ENCODE results near the gene EEF1AKMT3. TPM values are rescaled to one million over a fixed set of nuclear protein-coding genes. Genes with fewer than 3 reads are reported as not detected.

EEF1AKMT3 gene
- polyA plus RNA-seq, 4 donors, result 0.22 to 7.1 (median 2.7) TPM

DNA sequence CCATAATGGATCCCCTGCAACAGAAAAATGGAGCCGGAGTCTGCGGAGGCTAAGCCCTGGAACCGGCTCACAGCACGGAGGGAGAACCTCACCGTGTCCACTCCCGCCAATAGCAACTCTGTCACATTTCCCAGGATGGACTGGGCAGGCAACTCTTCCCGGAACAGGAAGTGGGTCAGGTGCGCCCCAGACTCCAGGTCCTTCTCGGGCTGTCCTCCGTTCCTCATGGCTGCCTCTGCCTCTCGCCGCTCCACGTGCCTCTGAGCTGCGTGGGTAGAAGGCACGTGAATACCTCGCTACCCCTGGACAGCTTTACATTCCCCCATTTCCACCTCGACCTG, 7.8 kb upstream of the EEF1AKMT3 start:
- DNase-seq, result peak; percentile 49 to 60

DNA sequence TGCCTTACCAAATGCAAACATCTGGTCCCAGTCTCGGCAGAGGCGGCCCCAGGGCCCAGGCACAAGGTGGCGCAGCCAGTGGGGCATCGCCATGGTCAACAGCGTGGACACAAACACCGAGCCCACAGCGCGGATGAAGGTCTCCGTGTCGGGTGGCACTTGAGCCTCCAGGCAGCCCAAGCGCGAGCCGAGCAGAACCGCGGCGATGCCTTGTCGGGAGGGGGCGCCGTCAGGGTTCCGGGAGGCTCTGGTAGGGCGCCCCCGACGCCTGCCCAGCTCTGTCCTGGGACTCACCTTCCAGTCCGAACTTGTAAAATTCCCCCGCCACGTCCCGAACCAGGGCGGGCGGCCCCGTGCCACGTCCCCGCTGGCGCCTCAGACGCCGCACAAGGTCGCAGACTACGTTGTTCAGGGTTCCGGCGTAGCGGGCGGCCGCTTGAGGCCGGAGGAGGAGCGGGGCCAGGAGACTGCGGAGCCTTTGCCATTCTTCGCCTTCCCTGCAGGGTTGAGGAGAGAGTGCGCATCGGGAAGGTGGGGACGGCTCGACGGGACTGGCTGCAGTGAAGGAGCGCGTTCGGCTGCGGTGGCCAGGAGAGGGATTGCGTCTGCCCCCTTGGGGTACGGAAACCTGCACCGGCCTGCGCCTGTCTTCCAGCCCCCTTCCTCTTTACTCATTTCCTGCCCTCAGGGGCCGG, 7.3 kb upstream of the EEF1AKMT3 start:
- 1% methylated on average over 57 to 60 of the region's 60 CpGs for WGBS, 3 donors
- DNase-seq, result peak in 1 of 2 donors; percentile 66

More for the DNA sequence above, 7.8 kb upstream of the EEF1AKMT3 start:
- FAIRE-seq, result no peak
- peak overlapping the region in 2 of 3 donors; percentile 34 to 51 for H3K4me3 ChIP-seq (ENCODE audit: low read depth in 1 of 3, low read length in 3 of 3)
- 13 to 16% (median 15%) methylated on average over 17 of the region's 17 CpGs for WGBS, 3 donors
- peaks cover 2 to 28% (median 5%) of the 10 kb centered on the region in 3 donors for H3K4me1 ChIP-seq (ENCODE audit: control insufficient read depth in 3 of 3, insufficient read depth in 2 of 3, low read depth in 1 of 3, low read length in 2 of 3)
- H3K27ac ChIP-seq (ENCODE audit: low read depth in 1 of 3, low read length in 2 of 3), result no peak overlapping the region
- peaks cover 3 to 45% (median 10%) of the 10 kb centered on the region in 3 donors for H3K27me3 ChIP-seq (ENCODE audit: control insufficient read depth in 3 of 3, insufficient read depth in 3 of 3, low read length in 3 of 3)
- H3K9me3 ChIP-seq (ENCODE audit: control insufficient read depth in 2 of 2, insufficient read depth in 1 of 2, low read depth in 1 of 2, low read length in 1 of 2), result no peaks in the 10 kb centered on the region
- H3K36me3 ChIP-seq (ENCODE audit: control insufficient read depth in 3 of 3, insufficient read depth in 2 of 3, low read depth in 1 of 3, low read length in 3 of 3), result peaks cover 0 to 21% (median 0%) of the 10 kb centered on the region in 3 donors

DNA sequence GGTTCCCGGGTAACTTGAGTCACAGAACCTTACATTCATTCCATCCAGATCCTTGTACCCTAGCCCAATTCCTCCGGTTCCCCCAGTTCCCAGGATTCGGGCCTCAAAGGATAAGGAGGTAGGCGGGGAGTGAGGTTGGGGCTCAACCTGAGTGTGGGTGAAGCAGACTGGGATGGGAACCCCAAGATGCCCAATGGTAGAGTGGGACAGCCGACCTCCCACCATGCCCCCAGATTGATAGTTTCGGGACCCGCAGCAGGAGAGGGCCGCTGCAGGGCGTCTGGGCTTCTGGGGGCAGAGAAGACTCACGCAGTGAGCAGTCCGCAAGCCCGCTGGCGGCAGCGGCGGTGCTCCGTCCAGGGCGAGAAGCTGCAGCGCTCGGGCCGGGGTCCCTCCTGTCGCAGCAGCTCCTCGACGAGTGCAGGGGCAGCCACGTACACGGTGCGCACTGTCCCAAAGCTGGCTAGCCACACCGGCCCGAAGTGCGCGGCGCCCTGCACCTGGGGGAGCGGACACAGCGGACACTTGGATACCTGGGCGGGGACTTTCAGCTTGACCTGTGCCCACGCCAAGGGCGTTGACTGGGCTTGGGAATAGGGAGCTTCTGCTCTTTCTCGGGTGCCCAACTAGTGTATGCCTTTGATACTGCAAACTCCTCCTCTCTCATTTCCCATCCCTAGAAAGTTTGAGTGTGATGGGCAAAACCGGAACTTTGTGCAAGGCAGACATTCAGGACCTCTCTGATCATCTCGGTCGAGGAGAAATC, 6.5 kb upstream of the EEF1AKMT3 start:
- WGBS, 3 donors, result 1 to 4% (median 3%) methylated on average over 39 to 40 of the region's 40 CpGs
- H3K27me3 ChIP-seq (ENCODE audit: control insufficient read depth in 3 of 3, insufficient read depth in 3 of 3, low read length in 3 of 3), result peaks cover 3 to 45% (median 10%) of the 10 kb centered on the region in 3 donors
- DNase-seq, result no peak
- no peak overlapping the region for H3K27ac ChIP-seq (ENCODE audit: low read depth in 1 of 3, low read length in 2 of 3)
- peak overlapping the region in 2 of 3 donors; percentile 34 to 51 for H3K4me3 ChIP-seq (ENCODE audit: low read depth in 1 of 3, low read length in 3 of 3)
- H3K4me1 ChIP-seq (ENCODE audit: control insufficient read depth in 3 of 3, insufficient read depth in 2 of 3, low read depth in 1 of 3, low read length in 2 of 3), result peaks cover 2 to 32% (median 5%) of the 10 kb centered on the region in 3 donors
- H3K9me3 ChIP-seq (ENCODE audit: control insufficient read depth in 2 of 2, insufficient read depth in 1 of 2, low read depth in 1 of 2, low read length in 1 of 2), result no peaks in the 10 kb centered on the region
- FAIRE-seq, result no peak
- H3K36me3 ChIP-seq (ENCODE audit: control insufficient read depth in 3 of 3, insufficient read depth in 2 of 3, low read depth in 1 of 3, low read length in 3 of 3), result peaks cover 0 to 29% (median 0%) of the 10 kb centered on the region in 3 donors

More for the DNA sequence above, 7.3 kb upstream of the EEF1AKMT3 start:
- peaks cover 2 to 28% (median 5%) of the 10 kb centered on the region in 3 donors for H3K4me1 ChIP-seq (ENCODE audit: control insufficient read depth in 3 of 3, insufficient read depth in 2 of 3, low read depth in 1 of 3, low read length in 2 of 3)
- peaks cover 3 to 45% (median 10%) of the 10 kb centered on the region in 3 donors for H3K27me3 ChIP-seq (ENCODE audit: control insufficient read depth in 3 of 3, insufficient read depth in 3 of 3, low read length in 3 of 3)
- H3K36me3 ChIP-seq (ENCODE audit: control insufficient read depth in 3 of 3, insufficient read depth in 2 of 3, low read depth in 1 of 3, low read length in 3 of 3), result peaks cover 0 to 24% (median 0%) of the 10 kb centered on the region in 3 donors
- no peaks in the 10 kb centered on the region for H3K9me3 ChIP-seq (ENCODE audit: control insufficient read depth in 2 of 2, insufficient read depth in 1 of 2, low read depth in 1 of 2, low read length in 1 of 2)
- no peak for FAIRE-seq
- no peak overlapping the region for H3K27ac ChIP-seq (ENCODE audit: low read depth in 1 of 3, low read length in 2 of 3)
- peak overlapping the region; percentile 34 to 51 (median 43) for H3K4me3 ChIP-seq (ENCODE audit: low read depth in 1 of 3, low read length in 3 of 3)

DNA sequence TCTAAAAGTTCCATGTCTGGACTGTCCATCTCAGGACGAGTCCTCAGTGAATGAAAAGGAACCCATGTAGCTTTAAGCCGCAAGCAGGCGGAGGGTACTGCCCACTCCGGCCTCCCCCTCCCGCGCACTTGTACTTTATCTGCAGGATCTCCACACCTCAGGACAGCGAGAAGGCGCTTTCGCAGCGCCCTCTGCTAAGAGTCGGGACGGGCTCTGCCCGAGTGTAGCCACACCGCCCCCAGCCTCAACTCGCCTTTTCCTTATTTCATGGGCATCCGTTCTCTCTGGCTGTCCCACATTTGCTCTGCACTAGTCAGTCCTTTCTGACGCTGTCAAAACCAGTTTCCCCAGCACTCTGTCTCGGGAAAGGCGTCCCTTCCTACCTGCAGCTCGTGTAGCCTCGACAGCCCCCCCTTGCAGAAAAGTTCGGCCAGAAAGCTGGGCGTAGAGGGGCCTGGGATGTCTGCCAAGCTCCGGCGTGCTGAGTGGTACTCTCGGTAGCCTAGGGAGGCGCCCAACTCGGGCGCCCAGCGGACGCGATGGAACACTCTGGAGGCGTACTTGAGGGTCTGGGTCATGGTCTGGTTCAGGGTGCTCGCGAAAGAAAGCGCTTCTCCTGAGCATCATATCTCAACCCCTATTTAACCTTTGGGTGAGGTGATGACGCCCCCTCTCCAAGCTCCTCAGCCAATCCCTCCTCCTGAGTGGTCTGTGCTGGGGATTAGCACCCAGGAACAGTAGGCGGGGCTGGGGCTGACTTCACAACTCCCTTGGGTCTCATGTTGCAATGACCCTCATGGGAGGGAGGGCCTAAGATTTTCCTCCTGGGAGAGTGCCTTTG, 5.7 kb upstream of the EEF1AKMT3 start, which contains the start of gene CYP27B1:
Gene CYP27B1 (minus strand): TSS at position 615 of the 841 bp plus-strand sequence. CDS start 37 bp downstream, at position 578.
- DNase-seq (no peak), FAIRE-seq (no peak)
- Histone ChIP-seq H3K9me3 (ENCODE audit: control insufficient read depth in 2 of 2, insufficient read depth in 1 of 2, low read depth in 1 of 2, low read length in 1 of 2) (no peaks in the 10 kb centered on the region), H3K27me3 (ENCODE audit: control insufficient read depth in 3 of 3, insufficient read depth in 3 of 3, low read length in 3 of 3) (peaks cover 3 to 45% (median 10%) of the 10 kb centered on the region in 3 donors), H3K36me3 (ENCODE audit: control insufficient read depth in 3 of 3, insufficient read depth in 2 of 3, low read depth in 1 of 3, low read length in 3 of 3) (peaks cover 0 to 27% (median 0%) of the 10 kb centered on the region in 3 donors), H3K4me1 (ENCODE audit: control insufficient read depth in 3 of 3, insufficient read depth in 2 of 3, low read depth in 1 of 3, low read length in 2 of 3) (peaks cover 2 to 40% (median 9%) of the 10 kb centered on the region in 3 donors), H3K4me3 (ENCODE audit: low read depth in 1 of 3, low read length in 3 of 3) (peak within 1 kb of the TSS in 2 of 3 donors; percentile 34 to 51), H3K27ac (ENCODE audit: low read depth in 1 of 3, low read length in 2 of 3) (no peak within 1 kb of the TSS)
- WGBS, 3 donors, result 6 to 8% (median 7%) methylated on average over 35 to 38 of the region's 38 CpGs

DNA sequence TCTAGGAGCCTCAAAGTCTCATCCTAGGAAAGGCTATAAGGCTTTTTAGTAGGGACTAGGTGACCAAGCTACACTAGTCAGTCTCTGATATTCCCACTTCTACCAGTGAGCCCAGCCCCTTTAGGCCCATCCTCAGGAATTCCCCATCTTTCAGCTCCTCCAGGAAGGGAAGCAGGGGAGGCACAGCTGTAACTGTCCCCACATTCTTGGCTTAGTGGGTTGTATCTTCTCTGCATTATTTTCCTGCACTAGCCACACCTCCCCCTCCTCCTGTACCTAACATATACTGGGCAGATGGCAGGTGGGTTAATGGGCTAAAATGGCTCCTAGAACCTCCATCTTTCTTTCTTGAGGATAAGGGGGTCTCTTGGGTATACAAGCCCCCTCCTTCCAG, 5.1 kb upstream of the EEF1AKMT3 start:
- FAIRE-seq (no peak), DNase-seq (no peak)
- Histone ChIP-seq H3K36me3 (ENCODE audit: control insufficient read depth in 3 of 3, insufficient read depth in 2 of 3, low read depth in 1 of 3, low read length in 3 of 3) (peaks cover 0 to 23% (median 0%) of the 10 kb centered on the region in 3 donors), H3K4me1 (ENCODE audit: control insufficient read depth in 3 of 3, insufficient read depth in 2 of 3, low read depth in 1 of 3, low read length in 2 of 3) (peaks cover 2 to 40% (median 9%) of the 10 kb centered on the region in 3 donors), H3K27ac (ENCODE audit: low read depth in 1 of 3, low read length in 2 of 3) (no peak overlapping the region), H3K4me3 (ENCODE audit: low read depth in 1 of 3, low read length in 3 of 3) (no peak overlapping the region), H3K9me3 (ENCODE audit: control insufficient read depth in 2 of 2, insufficient read depth in 1 of 2, low read depth in 1 of 2, low read length in 1 of 2) (no peaks in the 10 kb centered on the region), H3K27me3 (ENCODE audit: control insufficient read depth in 3 of 3, insufficient read depth in 3 of 3, low read length in 3 of 3) (peaks cover 3 to 45% (median 10%) of the 10 kb centered on the region in 3 donors)

DNA sequence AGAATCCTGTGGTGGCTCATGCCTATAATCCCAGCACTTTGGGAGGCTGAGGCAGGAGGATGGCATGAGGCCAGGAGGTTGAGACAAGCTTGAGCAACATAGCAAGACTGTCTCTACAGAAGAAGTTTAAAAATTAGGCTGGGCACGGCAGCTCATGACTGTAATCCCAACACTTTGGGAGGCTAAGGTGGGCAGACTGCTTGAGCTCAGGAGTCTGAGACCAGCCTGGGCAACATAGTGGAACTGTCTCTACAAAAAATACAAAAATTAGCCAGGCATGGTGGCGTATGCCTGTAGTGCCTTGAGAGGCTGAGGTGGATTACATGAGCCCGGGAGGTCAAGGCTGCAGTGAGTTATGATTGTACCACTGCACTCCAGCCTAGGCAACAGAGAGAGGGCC, 4.5 kb upstream of the EEF1AKMT3 start:
- Histone ChIP-seq H3K4me1 (ENCODE audit: control insufficient read depth in 3 of 3, insufficient read depth in 2 of 3, low read depth in 1 of 3, low read length in 2 of 3) (peaks cover 2 to 40% (median 9%) of the 10 kb centered on the region in 3 donors), H3K27me3 (ENCODE audit: control insufficient read depth in 3 of 3, insufficient read depth in 3 of 3, low read length in 3 of 3) (peaks cover 3 to 45% (median 10%) of the 10 kb centered on the region in 3 donors), H3K36me3 (ENCODE audit: control insufficient read depth in 3 of 3, insufficient read depth in 2 of 3, low read depth in 1 of 3, low read length in 3 of 3) (peaks cover 0 to 23% (median 0%) of the 10 kb centered on the region in 3 donors), H3K4me3 (ENCODE audit: low read depth in 1 of 3, low read length in 3 of 3) (no peak overlapping the region), H3K27ac (ENCODE audit: low read depth in 1 of 3, low read length in 2 of 3) (no peak overlapping the region), H3K9me3 (ENCODE audit: control insufficient read depth in 2 of 2, insufficient read depth in 1 of 2, low read depth in 1 of 2, low read length in 1 of 2) (no peaks in the 10 kb centered on the region)
- 92 to 93% (median 92%) methylated on average over 3 of the region's 3 CpGs for whole genome bisulfite sequencing, 3 donors
- no peak for DNase-seq
- FAIRE-seq, result no peak

DNA sequence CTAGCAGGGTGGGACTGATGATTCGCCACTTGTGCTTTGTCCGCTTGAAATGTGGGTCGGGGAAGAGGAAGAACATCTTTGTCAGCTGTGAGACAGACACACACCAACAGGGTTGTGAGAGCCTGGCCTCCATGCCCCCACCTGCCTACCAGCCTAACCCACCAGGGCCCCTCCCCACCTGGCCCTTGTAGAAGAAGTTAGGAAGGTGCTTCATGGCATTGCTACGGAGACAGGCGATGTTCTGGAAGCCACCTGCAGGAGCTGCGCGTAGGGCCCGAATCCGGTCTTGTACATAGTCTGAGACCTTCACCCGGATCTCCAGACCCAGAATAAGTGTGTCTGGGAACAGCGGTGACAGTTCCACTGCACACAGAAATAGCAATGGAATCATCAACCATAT, 2.8 kb upstream of the EEF1AKMT3 start:
- Histone ChIP-seq H3K4me1 (ENCODE audit: control insufficient read depth in 3 of 3, insufficient read depth in 2 of 3, low read depth in 1 of 3, low read length in 2 of 3) (peaks cover 2 to 35% (median 9%) of the 10 kb centered on the region in 3 donors), H3K4me3 (ENCODE audit: low read depth in 1 of 3, low read length in 3 of 3) (no peak overlapping the region), H3K36me3 (ENCODE audit: control insufficient read depth in 3 of 3, insufficient read depth in 2 of 3, low read depth in 1 of 3, low read length in 3 of 3) (peaks cover 0 to 23% (median 0%) of the 10 kb centered on the region in 3 donors), H3K27ac (ENCODE audit: low read depth in 1 of 3, low read length in 2 of 3) (no peak overlapping the region), H3K27me3 (ENCODE audit: control insufficient read depth in 3 of 3, insufficient read depth in 3 of 3, low read length in 3 of 3) (peaks cover 3 to 32% (median 3%) of the 10 kb centered on the region in 3 donors), H3K9me3 (ENCODE audit: control insufficient read depth in 2 of 2, insufficient read depth in 1 of 2, low read depth in 1 of 2, low read length in 1 of 2) (no peaks in the 10 kb centered on the region)
- 97 to 99% (median 98%) methylated on average over 11 of the region's 11 CpGs for WGBS, 3 donors
- FAIRE-seq, result no peak
- DNase-seq, result no peak

Measured in small intestine (tissue), 7 donors.